Superior temporal gyrus (tissue), 1 donor: ENCODE results near the gene UBE2Q1.

Experiments
- DNase-seq: peaks from one replicate; pipeline ENCODE4 v3.0.0-alpha.2; 2016; ENCODE audit errors: extremely low spot score

The UBE2Q1 gene

DNA sequence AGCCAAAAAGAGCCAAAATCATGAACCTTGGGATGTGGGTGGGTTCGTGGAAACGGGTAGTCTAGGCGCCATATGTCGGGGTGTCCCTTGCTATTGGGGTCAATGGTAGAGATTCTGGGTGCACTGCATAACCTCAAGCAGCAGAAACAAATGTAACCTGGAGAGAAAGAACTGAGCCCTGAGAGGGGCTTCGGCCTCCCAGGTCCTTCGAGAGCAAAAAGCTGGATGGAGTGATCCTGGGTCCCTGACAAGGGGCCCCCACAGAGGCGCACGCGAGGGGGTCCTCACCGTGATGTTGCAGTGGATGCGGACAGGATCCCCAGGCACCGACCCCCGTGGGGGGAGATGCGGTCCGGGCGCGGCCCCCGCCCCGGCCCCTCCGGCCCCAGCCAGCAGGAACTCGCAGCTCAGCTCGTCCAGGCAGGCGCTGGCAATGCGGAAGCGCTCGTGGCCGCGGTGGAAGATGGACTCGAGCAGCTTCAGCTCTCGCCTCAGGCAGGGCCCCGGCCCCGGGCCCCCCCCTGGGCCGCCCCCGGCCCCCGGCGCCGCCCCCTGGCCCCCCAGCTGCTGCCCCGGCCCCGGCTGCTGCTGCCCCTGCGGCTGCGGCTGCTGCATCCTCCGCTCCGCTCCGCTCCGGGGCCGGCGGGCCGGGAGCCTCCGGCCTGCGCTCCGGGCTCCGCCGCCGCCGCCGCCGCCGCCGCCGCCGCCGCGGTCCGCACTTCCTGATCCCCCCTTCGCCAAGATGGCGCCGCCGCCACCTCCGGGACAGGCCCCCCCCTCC, at the start of gene UBE2Q1:
Gene UBE2Q1, minus strand, starts transcription at position 724 of the 781 bp plus-strand sequence. Its CDS starts 109 bp downstream, at position 615.
- no peak for DNase-seq

GRCh38 chr1:154607609-154608396, 49.3 kb upstream of the UBE2Q1 start, which contains the start of gene ADAR:
TSS of gene ADAR (minus strand) at chr1:154608186. CDS start at chr1:154608006, 180 bp downstream.
- peak; percentile 80 for DNase-seq

GRCh38 chr1:154607106-154607608, 48.7 kb upstream of the UBE2Q1 start:
- peak; percentile 61 for DNase-seq

DNA sequence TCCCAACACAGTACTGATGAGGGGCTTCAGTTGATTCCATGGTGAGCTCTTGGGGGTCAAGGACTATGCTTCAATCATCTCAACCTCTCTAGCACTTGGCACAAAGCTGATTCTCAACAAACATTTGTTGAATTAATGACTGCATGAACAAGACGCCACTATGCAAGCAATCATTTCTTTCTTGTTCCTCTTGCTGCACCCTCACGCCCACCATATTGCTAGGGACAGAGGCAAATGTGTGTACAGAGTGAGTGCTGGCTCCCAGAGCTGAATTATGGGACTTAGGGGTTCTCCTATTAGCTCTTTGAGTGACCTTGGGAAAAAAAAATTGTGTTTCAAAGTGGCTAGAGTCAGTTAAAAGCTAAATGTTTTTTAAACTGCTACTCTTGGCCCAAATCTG, 47.1 kb upstream of the UBE2Q1 start:
- DNase-seq = no peak

DNA sequence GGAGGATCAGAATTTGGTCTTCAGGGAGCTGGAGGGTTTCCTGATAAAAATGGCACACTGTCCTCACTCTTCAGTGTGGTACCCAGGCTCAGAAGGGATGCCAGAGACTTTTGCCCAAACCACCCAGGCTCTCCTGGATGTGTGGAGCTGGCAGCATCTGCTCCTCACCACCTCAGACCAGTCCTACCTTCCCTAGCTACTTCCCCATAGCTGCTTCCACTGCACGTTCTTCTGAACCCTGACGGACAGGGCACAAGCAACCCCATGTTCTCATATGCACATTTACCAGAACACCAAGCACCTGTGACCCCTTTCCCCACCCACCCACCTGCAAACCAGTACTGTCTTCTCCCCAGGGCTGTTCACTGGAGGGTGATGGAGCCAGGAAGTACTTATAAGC, 44.9 kb upstream of the UBE2Q1 start:
- DNase-seq = no peak

DNA sequence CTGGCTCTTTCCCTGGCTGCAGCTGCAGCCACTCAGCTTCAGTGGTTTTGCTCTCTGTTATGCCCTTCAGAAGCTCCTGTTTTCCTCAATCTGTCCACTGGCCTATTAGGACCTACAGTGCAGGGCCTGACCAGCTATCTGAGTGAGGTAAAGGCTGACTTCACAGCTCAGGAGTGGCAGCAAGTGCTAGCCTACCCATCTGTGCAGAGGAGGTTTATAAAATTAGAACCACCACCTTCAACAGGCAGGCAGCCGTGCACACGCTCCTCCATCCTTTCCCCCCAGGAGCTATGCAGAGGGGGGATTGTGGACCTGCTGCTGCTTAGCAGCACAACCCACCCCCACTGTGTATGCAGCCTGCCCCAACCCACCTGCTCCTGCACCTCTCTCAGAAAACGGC, 41.2 kb upstream of the UBE2Q1 start:
- peak; percentile 36 for DNase-seq

DNA sequence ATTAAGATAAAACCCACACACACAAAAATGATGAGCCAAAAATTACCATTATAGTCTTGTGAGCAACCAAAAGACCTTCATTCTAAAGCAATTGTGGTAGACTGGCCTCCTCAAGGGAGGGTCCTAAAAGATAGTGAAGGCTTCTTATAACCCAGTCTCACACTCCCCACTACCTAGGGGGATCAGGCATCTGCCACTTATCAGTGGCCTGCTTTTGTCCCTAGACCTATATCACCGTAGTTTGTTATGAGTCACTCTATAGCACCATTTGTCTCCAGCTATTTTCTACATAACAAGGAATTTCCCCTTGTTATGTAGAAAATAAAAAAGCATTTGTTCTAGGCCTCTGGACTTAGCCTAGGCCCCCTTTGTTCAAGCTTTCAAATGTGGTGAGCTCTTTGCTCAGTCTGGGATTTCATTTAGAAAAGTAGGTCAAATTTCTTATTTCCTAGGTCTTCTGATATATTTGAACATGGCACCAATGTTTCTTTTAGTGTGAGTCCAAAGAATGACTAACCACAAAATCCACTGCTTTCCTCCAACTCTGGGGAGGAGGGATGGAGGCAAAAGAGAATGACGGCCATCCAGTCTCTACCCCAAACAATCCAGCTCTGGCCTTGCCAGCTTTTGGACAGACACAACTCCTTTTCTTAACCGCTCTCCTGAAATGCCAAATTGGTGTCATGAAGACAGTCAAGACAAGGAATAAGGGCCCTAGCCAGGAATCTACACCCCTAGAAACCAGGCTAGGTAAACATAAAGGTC, 40.6 kb upstream of the UBE2Q1 start:
- DNase-seq = peak; percentile 41

DNA sequence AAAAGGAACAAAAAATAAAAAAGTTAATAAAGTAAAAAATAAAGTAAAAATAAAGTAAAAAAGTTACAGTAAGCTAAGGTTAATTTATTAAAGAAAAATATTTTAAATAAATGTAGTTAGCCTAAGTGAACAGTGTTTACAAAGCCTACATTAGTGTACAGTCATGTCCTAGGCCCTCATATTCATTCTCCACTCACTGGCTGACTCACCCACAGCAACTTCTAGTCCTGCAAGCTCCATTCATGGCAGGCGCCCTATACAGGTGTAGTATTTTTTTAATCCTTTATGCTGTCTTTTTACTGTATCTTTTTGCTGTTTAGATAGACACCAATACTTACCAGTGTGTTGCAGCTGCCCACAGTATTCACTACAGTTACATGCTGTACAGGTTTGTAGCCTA, 37.2 kb upstream of the UBE2Q1 start:
- DNase-seq = no peak

- DNase-seq = no peak
Measured at GRCh38 chr1:154594811-154595210, 36.3 kb upstream of the UBE2Q1 start.

DNA sequence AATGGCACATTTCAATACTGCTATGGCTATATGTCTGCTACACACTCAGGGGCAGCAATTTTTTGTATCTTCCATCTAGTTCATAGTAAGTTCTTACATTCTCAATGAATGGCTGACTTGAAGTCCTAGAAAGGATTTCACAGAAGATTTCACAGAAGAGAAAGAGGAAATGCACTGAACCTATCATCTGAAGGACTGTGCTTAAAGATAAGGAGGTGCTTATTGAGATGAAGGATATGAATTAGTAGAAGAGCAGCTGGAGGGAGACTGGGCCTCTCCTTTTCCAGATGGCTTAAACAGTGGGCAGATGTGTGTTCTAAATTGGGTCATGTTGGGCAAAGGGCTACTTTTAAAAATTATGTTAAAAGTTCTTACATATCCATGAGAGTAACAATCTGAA, 34.9 kb upstream of the UBE2Q1 start:
- DNase-seq = no peak

DNA sequence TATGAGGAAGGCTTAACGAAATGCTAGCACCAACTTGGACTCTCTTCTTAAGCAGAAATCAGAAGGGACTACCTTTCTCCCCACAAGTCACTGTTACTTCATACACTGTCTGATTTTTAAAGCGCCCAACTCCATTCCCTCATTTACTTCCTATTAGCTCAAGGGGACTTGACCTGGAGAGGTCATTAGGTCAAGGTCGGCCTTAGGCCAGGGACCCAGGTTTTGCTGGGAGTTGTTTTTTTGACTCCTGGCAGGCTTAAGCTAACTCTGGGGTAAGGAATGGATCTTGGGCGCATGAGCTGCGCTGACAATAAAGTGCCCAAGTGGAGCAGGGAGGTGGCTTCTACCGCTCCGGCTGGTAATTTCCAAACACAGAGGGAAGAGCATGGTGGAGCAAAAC, 32.7 kb upstream of the UBE2Q1 start:
- DNase-seq = no peak

GRCh38 chr1:154590756-154591155, 32.3 kb upstream of the UBE2Q1 start:
- DNase-seq = no peak

DNA sequence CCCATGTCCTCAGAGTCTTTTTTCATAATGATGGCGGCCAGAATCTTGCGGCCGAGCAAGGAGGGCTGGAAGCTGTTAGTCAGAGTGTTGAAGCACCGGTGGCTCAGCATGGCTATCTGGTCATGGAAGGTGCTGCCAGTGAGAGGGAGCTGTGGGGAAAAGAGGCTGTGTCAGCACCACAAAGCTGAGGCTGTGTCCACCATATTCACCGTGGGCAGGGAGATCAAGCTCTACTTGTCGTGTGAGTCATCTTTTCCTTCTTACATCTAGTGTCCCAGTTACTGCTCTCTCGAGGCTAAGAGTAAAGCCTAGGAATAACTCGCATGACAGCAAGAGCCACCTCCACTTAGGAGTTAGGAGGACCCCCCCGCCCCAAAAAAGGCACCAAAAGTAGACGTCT, 31.3 kb upstream of the UBE2Q1 start:
- no peak for DNase-seq

DNA sequence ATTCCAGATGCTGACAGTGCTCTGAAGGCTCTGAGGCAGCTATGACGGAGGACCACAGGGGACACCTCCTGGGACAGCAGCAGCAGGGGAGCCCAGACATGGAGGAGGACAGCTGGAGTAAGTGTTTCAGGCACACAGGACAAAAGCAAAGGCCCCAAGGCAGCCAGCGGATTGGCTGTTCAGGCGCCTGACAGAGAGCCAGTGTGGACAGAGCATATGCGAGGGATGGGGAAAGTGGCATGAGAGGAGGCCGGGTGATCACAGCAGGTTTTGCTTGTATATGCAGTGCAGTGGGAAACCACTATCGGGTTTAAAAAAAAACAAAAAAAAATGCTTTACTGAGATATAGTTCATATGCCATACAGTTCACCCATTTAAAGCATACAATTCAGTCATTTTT, 28.2 kb upstream of the UBE2Q1 start:
- peak; percentile 28 for DNase-seq

DNA sequence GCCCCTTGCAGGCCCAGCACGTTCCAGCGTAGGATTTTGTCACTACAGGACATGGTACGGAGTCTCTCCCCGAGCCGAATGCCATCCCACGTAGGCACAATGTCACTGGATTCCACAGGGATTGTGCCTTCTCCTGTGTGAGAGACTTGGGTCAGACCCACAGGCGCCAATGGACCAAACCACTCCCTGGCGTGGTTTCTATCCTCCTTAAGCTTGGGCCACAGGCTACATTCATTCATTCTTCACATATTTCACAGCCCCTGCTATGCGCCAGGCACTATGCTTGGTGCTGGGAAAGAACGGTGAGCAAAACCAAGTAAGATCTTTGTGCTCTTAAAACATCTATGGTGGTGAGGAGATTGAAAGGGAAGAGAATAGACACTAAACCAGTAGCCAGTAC, 27.8 kb upstream of the UBE2Q1 start:
- DNase-seq = no peak

DNA sequence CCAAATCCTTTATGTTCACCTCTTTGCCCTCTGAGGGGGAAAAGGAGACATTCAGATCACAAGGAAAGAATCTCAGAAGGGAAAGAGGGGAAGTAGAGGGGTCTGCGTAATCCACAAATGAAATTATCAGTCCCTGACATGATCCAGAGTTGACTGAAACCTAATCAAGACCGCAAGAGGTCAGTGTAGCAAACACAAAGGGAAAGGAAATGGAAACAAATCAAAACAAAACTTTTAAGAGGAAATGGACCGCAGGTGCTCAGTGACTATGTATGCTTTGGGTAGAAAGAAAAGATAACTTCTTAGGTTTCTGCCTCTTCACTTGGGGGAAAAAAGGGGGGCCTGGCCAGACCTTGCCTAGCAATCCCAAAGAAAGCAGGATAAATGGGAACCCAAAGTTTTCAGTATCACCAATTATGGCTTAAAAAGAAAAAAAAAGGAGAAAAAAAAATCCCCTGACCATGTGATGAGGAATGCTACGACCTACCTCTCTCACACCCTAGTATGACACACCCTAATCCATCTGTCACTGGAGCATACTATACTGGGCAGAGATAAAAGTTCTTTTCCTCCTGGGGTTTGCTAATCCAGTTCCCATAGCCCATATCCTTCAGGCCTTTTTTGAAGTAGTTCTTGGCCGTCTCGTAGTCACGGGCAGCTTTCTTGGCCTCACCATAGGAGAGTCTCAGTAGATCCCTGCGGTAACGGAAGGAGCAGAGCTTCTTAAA, 26.0 kb upstream of the UBE2Q1 start:
- DNase-seq = no peak

DNA sequence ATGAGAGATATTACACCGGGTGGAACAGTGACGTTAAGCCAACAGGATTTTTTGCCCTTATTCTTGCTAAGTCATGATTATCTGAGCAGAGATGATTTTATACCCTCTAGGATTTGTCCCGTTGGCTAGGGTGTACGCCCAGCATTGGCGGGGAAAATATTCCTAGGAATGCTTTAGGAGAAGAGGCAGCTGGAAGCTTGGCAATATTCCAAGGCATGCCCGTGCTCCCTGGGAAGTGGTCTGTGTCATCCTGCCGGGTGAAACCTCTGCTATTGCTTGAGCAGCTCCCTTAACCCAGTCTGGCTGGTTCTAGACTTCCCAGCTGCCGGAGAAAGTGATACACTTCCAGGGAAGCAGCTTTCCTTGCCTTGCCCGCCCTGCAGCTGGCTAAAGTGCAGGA, 25.3 kb upstream of the UBE2Q1 start:
- no peak for DNase-seq

GRCh38 chr1:154582885-154583284, 24.4 kb upstream of the UBE2Q1 start:
- no peak for DNase-seq

GRCh38 chr1:154581766-154582165, 23.3 kb upstream of the UBE2Q1 start:
- no peak for DNase-seq

GRCh38 chr1:154579374-154579773, 20.9 kb upstream of the UBE2Q1 start:
- DNase-seq = no peak

DNA sequence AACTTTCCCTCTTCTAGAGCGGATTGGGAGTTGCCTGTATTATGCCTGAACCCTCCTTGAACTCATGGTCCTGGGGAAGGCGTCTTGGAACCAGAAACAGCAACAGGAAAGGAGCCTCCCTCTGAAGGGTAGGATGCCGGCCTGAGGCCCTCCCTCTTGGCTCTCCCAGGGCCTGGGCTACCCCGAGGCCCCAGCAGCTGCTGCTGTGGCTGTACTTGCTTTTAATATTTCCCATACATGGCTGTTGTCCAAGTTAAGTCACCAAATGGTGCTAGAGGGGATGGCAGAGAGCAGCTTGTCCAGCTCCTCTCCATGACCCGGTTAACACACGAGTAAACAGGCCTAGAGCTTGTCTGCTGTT, 19.6 kb upstream of the UBE2Q1 start:
- no peak for DNase-seq
